Measurements from ENCODE around the gene EIF4G1.

DNA sequence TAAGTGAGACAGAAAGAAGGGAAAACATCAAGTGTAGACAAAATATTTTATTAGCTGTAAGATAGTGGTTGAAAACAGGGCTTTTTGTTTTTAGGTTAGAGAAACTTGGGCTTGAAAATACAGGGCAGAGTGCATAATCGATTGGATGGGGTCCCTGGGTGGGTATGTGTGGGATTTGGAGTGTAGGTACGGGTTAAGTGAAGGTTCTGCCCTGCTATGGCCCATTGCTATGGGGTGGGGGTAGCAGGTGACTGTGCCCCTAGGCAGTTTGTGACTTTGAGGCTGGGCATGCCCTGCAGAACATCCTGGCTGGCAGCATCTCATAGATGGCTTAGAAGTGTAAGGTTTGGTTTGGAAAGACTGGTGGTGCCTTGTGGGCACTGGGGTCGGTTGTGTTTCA lies 19.3 kb downstream of the EIF4G1 start:
- TF ChIP-seq, protein P1, sequence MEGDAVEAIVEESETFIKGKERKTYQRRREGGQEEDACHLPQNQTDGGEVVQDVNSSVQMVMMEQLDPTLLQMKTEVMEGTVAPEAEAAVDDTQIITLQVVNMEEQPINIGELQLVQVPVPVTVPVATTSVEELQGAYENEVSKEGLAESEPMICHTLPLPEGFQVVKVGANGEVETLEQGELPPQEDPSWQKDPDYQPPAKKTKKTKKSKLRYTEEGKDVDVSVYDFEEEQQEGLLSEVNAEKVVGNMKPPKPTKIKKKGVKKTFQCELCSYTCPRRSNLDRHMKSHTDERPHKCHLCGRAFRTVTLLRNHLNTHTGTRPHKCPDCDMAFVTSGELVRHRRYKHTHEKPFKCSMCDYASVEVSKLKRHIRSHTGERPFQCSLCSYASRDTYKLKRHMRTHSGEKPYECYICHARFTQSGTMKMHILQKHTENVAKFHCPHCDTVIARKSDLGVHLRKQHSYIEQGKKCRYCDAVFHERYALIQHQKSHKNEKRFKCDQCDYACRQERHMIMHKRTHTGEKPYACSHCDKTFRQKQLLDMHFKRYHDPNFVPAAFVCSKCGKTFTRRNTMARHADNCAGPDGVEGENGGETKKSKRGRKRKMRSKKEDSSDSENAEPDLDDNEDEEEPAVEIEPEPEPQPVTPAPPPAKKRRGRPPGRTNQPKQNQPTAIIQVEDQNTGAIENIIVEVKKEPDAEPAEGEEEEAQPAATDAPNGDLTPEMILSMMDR (IDR thresholded peaks at IDR 0.05): no peak
- TF ChIP-seq POLR2A (IDR thresholded peaks at IDR 0.05) (no peak), POLR2AphosphoS5 (IDR thresholded peaks at IDR 0.05) (no peak), EP300 (IDR thresholded peaks at IDR 0.05; ENCODE audit: low read depth) (no peak)
